Thoracic aorta (tissue), 2 donors: ENCODE data around the gene LAMB1. TPM values are rescaled to one million over a fixed set of nuclear protein-coding genes. Genes with fewer than 3 reads are reported as not detected.
A peak's percentile ranks its signal among the peaks of the same experiment; 100 is the strongest.
"Not testable (repeated sequence)": the region's sequence is repeated elsewhere in the genome, so short reads cannot be mapped to it uniquely, and the experiment has no call there.

ENCODE experiments used
- ATAC-seq: fragments of 150-250 bp; one replicate; pipeline ENCODE4 v1.8.0; 2017; ENCODE audit warnings: low read depth; ENCODE audit not compliant: insufficient number of reproducible peaks, low FRiP score
- DNase-seq: peaks from one replicate; pipeline ENCODE4 v3.0.0-alpha.2; 2020; ENCODE audit warnings: low spot score
- H3K27ac ChIP-seq, 2 donors: fragments of 200-600 bp; sonication (generic); 1 replicate in 1 of 2; 2 replicates in 1 of 2; pipeline ENCODE4 v1.5.1; 2016; ENCODE audit warnings: mild to moderate bottlenecking in 2 of 2, moderate library complexity in 2 of 2
- H3K27me3 ChIP-seq: fragments of 200-600 bp; sonication (generic); replicated peaks from 2 replicates; pipeline ENCODE4 v1.6.0; 2016; ENCODE audit warnings: mild to moderate bottlenecking; ENCODE audit not compliant: insufficient read depth
- H3K36me3 ChIP-seq: fragments of 200-600 bp; sonication (generic); one replicate; pipeline ENCODE4 v1.5.1; 2016
- H3K4me1 ChIP-seq, 2 donors: fragments of 200-600 bp; sonication (generic); 1 replicate in 1 of 2; 2 replicates in 1 of 2; pipeline versions ENCODE4 v1.5.1 to v1.6.0; 2016; ENCODE audit warnings: low read depth in 2 of 2, mild to moderate bottlenecking in 1 of 2; ENCODE audit not compliant: control insufficient read depth in 1 of 2
- H3K4me3 ChIP-seq: fragments of 200-600 bp; sonication (generic); 2 replicates; pipeline ENCODE4 v1.5.1; 2016; ENCODE audit warnings: mild to moderate bottlenecking
- H3K9me3 ChIP-seq: fragments of 200-600 bp; sonication (generic); 2 replicates; pipeline ENCODE4 v1.5.1; 2016
- total RNA-seq, 2 donors: library from RNA; depleted of rRNA; stranded (reverse); fragments of >200 nt; gene quantifications; one replicate each; pipeline versions ENCODE4 v1.1.0 to v1.2.3, GENCODE V29; 2016
- TF ChIP-seq, protein P1 (sequence below): fragments of 200-600 bp; sonication (generic); IDR thresholded peaks from one replicate; pipeline ENCODE4 v1.5.1; 2019; ENCODE audit warnings: antibody characterized with exemption

The LAMB1 gene
- total RNA-seq, 2 donors from 2014 or later = 144 to 296 TPM

DNA sequence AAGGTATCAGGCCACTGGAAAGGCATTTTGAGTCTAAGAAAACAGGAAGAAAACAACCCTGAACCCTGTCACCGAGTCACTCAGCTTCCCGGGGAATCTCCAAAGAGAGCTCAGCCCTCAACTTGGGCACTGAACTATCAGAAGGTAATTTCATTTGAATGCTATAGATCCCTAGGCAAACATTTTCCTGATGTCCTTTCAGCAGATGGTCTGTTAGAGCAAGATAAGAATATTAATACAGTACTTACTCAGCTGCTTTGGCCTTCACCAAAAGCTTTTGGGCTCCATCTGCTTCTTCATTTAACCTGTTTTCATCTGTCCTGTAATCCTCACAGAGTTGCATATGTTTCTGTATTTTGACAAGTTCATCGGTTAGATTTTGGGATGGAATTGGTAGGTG, 34.2 kb upstream of the LAMB1 start:
- no peaks in the 10 kb centered on the region for H3K36me3 ChIP-seq
- no peak for ATAC-seq
- H3K27me3 ChIP-seq = no peaks in the 10 kb centered on the region
- H3K9me3 ChIP-seq = no peaks in the 10 kb centered on the region
- no peak for DNase-seq
- no peaks in the 10 kb centered on the region for H3K4me1 ChIP-seq
- H3K27ac ChIP-seq = no peak overlapping the region
- TF ChIP-seq, protein P1, sequence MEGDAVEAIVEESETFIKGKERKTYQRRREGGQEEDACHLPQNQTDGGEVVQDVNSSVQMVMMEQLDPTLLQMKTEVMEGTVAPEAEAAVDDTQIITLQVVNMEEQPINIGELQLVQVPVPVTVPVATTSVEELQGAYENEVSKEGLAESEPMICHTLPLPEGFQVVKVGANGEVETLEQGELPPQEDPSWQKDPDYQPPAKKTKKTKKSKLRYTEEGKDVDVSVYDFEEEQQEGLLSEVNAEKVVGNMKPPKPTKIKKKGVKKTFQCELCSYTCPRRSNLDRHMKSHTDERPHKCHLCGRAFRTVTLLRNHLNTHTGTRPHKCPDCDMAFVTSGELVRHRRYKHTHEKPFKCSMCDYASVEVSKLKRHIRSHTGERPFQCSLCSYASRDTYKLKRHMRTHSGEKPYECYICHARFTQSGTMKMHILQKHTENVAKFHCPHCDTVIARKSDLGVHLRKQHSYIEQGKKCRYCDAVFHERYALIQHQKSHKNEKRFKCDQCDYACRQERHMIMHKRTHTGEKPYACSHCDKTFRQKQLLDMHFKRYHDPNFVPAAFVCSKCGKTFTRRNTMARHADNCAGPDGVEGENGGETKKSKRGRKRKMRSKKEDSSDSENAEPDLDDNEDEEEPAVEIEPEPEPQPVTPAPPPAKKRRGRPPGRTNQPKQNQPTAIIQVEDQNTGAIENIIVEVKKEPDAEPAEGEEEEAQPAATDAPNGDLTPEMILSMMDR = no peak
- H3K4me3 ChIP-seq = no peak overlapping the region

DNA sequence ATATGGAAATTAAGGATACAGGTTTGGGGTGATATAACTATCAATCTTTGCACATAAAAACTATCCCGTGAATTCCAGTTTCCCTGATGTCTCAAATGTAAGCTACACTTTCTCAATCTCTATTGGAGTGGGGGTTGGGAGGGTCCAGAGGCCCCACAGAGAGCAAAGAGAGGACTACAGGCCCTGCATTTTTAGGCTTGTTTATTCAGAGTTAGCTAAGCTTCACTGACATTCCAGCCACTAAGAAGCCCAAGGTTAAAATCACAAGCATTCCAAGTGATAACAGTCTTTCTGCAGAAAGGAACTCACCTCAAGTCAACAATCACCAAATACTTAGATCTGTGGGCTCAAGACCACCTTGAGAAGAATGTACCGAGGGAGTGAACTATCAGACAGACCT, 31.6 kb upstream of the LAMB1 start:
- TF ChIP-seq, protein P1 = no peak
- Histone ChIP-seq H3K9me3 (no peaks in the 10 kb centered on the region), H3K36me3 (no peaks in the 10 kb centered on the region), H3K27me3 (no peaks in the 10 kb centered on the region), H3K4me3 (no peak overlapping the region), H3K4me1 (peaks cover 5 to 8% of the 10 kb centered on the region in 2 donors), H3K27ac (no peak overlapping the region)
- no peak for DNase-seq
- ATAC-seq = no peak

DNA sequence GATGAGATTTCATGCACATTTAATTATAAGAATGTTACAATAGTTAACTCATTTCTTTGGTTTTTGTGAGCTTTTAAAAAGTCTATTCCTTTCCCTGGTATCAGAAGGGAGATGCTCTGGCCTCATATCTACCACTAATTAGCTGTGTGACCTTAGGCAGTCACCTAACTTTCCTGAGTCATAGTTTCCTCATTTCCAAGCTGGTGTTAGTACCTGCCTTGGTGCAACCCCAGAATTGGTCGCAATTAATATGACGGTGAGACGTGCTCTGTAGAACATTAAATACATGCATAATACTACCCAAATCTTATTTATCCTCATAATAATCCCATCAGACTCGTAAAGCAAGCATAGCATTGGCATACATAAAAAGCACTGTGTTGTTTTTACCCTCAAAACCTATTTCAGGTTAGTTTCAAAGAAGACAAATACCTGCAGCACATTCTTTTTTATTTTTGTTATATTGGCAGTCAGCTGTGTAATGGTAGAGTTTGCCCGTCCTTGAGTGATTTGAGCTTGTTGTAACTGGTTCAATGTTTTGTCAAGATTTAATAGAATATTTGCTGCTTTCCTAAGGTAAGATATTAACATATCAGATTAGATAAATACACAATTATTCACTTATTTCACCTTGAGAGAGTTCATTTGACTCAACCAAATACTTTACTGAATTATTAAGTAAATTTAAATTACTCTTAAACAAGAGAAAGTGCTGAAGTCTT, 31.0 kb upstream of the LAMB1 start:
- no peak overlapping the region for H3K4me3 ChIP-seq
- no peaks in the 10 kb centered on the region for H3K27me3 ChIP-seq
- ATAC-seq = no peak
- no peak for DNase-seq
- no peak overlapping the region for H3K27ac ChIP-seq
- TF ChIP-seq, protein P1 = no peak
- no peaks in the 10 kb centered on the region for H3K9me3 ChIP-seq
- H3K36me3 ChIP-seq = no peaks in the 10 kb centered on the region
- peaks cover 5 to 8% of the 10 kb centered on the region in 2 donors for H3K4me1 ChIP-seq

DNA sequence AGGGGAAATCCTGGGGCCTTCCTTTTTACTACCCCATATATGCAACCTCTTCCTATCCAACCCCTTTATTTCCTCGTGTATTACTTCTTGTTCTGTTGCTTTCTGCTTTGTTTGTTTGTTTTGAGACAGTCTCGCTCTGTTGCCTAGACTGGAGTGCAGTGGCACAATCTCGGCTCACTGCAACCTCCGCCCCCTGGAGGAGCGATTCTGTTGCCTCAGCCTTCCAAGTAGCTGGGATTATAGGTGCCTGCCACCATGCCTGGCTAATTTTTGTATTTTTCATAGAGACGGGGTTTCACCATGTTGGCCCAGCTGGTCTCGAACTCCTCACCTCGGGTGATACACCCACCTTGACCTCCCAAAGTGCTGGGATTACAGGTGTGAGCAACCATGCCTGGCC, 30.3 kb upstream of the LAMB1 start:
- not testable (repeated sequence) for H3K36me3 ChIP-seq, H3K27ac ChIP-seq

DNA sequence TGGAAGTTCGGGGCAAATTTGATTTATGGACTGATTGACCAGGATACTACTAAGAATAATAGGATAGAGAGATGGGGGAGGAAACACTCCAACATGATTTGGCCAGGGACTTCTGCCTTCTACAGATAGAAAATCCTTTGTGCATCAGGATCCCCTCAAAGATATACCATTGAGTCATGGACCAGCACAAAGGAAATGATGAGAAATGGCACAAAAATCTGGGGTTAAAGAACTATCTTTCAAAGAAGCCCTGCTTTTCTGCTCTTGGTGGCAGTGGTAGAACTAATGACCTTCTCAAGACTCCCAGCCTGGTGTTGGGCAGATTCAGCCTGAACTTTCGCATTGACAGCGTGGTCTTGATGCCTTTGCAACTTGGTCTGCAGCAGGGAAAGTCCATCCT, 27.6 kb upstream of the LAMB1 start:
- ATAC-seq (no peak), DNase-seq (no peak)
- H3K4me3 ChIP-seq = no peak overlapping the region
- H3K9me3 ChIP-seq = no peaks in the 10 kb centered on the region
- peaks cover 11 to 19% of the 10 kb centered on the region in 2 donors for H3K4me1 ChIP-seq
- H3K36me3 ChIP-seq = no peaks in the 10 kb centered on the region
- TF ChIP-seq, protein P1 = no peak
- H3K27me3 ChIP-seq = no peaks in the 10 kb centered on the region
- peak overlapping the region in 1 of 2 donors; percentile 43 for H3K27ac ChIP-seq

More for the DNA sequence above, 30.3 kb upstream of the LAMB1 start:
- H3K4me3 ChIP-seq, H3K9me3 ChIP-seq, DNase-seq, H3K27me3 ChIP-seq, H3K4me1 ChIP-seq, ATAC-seq: not testable (repeated sequence)

DNA sequence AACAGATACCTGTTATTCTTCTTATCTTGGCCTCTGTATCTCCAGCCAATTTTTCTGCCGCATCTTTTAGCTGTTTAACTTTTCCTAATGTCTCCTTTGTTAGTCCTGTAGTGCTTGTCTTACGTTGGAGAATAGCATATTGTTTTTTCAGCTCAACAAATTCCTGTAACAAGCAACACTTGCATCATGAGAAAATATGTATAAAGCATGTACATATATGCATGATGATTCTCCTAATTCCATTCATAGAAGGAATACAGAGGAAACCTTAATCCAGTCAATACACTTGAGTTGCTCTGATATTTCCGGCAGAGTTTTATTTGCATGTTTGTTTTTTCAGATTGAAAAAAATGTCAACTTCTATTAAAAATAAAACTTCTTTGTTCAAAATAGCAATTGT, 26.1 kb upstream of the LAMB1 start:
- Histone ChIP-seq H3K4me1 (peaks cover 11 to 19% of the 10 kb centered on the region in 2 donors), H3K9me3 (no peaks in the 10 kb centered on the region), H3K36me3 (no peaks in the 10 kb centered on the region), H3K27me3 (no peaks in the 10 kb centered on the region), H3K27ac (peak overlapping the region in 1 of 2 donors; percentile 43), H3K4me3 (no peak overlapping the region)
- ATAC-seq = no peak
- TF ChIP-seq, protein P1 = no peak
- DNase-seq = no peak
